GM19240 (cell line): ENCODE data around the gene ITGA3.

Experiments used
- DNase-seq: peaks from one replicate; pipeline ENCODE4 v3.0.0; 2011; ENCODE audit warnings: low spot score; ENCODE audit not compliant: insufficient read length

ITGA3 gene

DNA sequence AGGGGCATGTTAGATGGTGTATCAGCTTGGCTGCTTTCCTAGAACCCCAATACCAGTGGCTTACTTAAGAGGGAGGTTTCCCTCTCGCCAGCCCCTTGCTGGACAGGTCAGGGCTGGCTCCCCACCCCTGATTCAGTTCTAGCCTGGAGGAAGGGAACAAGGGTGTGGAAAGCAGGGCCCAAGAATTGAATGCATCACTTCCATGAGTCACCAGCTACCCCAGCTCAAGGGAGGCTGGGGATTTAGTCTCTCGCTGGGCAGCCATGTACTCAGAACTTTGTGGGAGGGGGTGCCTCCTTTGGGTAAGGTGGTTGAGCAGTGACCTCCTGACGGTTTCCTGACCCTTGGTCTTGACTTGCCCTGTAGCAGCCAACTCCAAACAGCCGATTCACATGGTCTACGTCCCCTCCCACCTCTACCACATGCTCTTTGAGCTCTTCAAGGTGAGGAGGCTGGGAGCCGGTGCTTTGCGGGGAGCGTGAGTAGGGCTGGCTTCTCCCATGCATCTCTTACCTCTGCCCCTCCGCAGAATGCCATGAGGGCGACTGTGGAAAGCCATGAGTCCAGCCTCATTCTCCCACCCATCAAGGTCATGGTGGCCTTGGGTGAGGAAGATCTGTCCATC is 52.0 kb downstream of the ITGA3 start:
- no peak for DNase-seq

DNA sequence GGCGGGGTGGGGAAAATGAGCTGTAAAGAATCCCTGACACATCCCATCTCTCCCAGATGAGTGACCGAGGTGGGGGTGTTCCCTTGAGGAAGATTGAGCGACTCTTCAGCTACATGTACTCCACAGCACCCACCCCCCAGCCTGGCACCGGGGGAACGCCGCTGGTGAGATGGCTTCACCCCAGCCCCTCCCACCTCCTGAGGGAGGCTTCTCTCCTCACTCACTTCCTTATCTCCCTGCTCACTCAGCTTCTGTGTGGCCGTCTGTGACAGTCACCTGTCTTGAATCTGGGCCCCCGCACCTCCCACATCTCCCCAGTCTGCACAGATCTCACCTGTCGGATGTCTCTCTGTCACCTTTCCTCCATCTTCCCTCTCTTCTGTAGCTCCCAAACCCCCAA is 52.6 kb downstream of the ITGA3 start:
- DNase-seq, result no peak

DNA sequence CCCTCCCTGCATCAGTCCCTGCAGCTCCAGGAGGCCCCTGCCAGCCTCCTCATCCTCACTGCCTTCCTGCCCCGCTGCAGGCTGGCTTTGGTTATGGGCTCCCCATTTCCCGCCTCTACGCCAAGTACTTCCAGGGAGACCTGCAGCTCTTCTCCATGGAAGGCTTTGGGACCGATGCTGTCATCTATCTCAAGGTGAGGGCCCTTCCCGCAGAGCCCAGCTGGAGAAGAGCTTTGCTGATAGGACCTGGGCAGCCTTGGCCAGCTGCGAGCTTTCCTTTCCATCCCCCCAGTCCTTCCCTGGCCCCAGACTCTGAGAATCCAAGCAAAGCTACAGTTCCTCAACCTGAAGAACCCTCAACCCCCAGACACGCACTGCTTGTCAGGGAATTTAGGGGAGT is 53.3 kb downstream of the ITGA3 start:
- DNase-seq, result no peak

DNA sequence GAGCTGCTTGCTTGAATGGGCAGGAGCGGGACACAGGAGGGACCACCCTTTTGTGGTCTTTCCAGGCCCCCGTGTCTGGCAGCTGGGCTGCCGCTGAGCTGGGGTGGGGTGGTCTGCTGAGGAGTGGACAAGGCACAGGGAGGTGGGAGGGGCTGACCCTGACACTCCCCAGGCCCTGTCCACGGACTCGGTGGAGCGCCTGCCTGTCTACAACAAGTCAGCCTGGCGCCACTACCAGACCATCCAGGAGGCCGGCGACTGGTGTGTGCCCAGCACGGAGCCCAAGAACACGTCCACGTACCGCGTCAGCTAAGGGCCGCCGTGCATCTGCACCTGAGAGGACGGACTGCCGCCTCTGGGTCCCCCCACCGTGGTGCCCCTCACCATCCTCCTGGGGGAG is 53.9 kb downstream of the ITGA3 start:
- no peak for DNase-seq

DNA sequence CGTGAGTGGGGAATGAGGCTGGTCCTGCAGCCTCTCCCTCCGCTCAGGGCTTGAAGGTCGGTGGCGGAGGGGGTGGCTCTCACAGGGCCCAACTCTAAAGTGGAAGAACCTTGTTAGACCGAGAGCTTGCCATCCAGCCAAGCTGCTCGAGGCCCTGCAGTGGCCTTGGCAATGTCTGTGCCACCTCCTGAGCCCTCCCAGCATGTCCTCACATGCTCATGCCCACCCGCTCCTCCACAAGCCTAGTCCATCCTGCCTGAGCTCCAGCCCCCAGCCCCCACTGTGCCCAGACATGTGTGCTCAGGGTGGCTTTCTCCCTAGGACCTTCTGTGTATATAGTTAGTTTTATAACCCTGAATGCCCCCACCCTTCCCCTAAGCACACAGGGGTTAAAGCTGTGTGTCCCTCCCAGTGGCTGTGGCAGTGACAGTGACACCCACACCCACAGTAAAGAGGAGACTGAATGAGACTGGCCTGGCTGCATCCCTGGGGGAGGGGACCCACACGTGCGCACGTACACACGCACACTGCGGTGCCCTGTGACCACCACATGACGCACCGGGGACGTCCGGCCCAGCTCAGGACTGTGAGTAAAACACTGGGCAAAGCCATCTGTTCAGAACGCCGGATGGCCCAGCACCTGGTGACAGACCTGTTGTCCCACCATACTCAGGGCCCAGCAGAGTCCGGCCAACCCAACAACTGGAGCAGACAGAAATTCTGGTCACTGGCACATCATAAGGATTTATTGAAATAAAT is 54.9 kb downstream of the ITGA3 start:
- no peak for DNase-seq

DNA sequence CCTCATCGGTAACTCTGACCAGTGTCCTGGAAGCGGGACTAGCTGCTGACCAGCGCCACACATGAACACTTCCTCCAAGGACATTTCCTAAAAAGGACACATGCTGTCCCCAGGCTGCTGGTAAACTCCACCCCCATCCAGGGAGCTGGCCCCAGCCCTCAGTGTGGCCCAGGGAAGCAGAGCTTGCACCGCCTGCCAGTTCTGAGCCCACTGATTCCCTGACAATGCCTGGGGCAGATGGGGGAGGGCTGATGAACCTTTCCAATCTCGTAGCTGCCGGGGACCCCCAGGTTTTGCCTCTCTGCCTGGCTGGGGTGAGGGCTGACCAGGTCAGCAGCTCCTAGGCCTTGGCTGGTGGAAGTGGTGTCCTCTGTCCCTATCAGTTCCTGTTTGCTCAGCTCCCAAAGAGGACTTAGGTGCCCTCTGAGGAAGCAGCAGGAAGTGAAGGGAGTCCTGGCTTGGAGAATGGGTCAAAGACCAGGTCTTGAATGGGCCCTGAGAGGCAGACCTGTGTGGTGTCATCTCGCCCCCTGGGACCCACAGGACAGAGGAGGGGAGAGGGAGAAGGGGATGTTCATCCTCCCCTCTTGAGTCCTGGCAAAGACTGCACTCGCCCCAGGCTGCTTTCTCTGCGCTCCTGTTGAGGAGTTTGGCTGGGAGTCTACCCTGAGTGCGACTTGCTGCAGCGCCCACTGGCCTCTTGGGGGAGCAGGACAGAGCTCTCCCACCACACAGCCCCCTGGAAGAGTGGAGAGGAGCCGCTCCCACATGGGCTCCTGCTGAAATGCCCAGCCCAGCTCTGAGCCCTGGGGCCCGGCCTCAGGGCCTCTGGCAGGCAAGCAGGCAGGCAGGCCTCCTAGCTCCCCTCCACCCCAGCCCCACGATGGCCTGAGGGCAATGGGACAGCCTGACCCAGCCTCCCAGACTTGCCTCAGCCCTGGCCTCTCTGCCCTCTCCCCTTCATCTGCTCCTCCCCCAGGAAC is 56.1 kb downstream of the ITGA3 start:
- DNase-seq, result no peak

DNA sequence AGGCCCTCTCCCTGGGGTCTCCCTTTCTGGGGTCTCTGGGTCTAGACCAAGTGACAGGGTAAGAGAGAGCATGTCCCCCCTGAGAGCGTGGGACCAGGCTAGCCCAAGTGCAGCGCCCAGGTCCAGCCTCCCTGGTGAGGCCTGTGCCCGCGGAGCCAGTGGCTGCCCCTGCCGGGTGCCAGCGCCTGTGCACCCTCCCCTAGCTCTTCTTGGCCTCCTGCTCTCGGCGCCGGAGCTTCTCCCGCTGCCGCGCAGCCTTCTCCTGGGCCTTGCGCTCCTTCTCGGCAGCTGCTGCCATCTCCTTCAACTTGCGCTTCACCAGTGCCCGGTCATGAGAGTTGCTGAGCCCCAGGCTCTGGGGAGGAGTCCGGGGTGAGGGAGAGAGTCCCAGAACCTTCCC is 56.8 kb downstream of the ITGA3 start:
- DNase-seq, result no peak

DNA sequence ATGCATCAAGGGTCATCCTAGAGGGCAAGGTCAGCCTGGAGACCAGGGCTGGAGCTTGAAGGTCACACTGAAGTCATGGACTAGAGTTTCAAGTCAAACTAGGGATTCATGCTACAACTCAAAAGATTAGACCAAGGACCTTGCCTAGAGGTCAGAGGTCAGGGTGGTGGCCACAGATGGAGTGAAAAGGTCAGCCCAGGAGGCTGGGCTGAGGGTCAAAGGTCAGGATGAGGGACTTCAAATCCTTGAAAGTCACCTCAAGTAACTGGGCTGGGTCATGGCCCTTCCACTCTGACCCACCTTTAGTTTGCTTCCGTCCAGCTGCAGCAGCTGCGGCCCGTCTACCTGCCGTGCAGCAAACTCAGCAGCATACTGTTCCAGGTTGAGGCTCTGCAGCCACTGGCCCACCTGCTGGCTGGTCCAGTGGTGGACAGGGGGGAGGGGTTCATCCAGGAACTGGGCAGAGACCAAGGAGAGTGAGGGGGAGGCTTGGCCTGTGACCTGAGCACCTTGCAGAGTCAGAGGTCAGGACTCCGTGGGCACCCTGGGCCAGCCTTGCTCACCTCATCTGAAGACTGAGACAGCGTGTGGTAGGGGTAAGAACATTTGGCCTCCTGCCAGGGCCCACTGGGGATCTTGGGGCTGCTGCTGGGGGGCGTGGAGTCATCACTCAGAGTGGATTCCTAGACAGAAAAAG is 57.9 kb downstream of the ITGA3 start:
- DNase-seq, result no peak

DNA sequence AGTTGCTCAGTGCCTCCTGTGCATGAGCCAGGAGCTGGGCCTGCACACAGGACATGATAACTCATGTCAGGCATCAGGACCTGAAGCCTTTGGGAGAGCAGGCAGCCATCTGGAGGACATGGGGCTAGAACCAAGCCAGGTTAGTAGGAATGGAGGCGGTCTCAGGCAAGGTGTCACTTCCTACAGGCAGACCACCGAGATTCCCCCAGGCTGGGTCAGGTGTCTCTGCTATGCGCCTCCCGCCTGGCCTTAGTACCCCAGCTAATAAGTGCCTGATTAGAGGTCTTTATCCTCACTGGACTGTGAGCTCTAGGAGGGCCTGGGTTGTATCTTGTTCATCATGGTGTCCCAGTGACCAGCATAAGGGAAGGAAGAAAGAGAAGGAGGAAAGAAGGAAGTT is 58.5 kb downstream of the ITGA3 start:
- no peak for DNase-seq

DNA sequence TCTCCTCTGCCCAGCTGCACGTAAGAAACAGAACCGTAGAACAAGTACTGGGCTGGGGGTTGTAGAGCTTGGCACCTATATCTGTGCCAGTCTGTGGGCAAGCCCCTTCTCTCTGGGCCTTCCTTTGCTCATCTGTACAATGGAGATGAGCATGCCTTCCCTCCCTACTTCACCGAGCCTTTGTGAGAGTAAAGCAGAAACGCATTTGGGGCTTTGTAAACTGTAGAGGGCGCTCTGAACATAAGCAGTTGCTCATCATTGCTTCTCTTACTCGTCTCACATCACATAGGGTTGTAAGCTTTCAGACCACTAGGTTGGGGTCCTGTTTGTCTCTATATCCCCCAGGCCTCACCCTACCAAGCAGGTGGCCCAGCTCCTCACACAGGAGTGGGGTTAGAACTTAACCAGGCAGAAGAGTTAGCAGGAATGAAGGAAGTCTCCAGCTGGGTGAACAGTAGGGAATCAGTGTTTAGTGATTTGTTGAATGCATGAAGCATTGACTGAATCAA is 59.0 kb downstream of the ITGA3 start:
- DNase-seq, result peak; percentile 35

DNA sequence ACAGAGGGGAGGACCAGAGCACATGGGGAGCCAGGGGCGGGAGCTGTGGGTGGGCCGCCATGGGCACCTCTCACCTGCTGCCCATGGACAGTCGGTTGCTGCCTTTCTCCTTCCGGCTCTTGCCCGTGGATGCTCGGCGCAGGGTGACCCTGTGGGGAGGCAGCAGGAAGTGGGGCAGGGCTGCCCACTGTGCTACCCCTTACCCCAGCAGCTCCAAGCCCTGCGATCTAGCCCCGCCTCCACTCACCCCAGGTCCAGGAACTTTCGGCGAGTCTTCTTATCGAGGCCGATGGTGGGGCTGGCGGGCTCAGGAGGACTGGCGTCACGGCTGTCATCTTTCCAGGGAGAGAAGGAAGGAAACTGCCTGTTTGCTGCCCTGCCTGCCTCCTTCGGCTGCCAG is 59.8 kb downstream of the ITGA3 start:
- DNase-seq, result no peak

DNA sequence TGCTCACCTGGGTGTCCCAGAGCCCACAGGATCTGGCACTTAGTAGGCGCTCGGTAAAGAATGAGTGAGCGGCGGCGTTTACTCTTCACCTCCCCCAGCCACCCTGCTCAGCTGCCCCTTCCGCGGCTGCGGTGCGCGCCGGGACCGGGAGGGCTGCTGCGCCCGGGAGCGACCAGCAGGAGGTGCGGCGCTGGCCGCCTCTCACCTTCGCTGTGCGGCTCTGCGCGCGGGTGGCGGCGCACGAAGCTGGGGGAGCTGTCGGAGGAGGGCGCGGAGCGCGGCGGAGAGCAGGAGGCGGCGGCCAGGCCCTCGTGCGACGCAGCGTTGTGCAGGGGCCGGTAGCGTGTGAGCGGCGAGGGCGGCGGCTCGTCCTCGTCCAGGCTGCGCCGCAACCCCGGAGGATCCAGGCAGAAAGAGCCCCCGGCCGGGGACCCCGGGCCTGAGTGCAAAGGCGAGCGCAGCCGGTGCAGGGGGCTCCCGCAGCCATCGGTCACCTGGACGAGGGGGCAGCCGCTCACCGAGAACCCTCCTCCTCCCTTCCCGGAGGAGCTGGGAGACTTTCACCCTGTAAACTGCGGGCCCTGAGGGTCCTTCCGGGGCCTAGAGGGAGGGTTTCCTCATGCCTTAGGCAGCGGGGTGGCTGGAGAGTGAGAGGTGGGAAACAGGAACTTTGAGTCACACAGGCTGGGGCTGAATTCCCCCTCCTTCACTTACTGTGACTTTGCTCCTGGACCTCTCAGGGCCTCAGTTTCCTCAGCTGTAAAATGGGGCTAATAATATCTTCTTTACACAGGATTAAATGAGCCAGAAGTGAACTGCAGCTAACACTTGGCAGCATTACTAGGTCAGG is 61.5 kb downstream of the ITGA3 start:
- peak; percentile 57 for DNase-seq

DNA sequence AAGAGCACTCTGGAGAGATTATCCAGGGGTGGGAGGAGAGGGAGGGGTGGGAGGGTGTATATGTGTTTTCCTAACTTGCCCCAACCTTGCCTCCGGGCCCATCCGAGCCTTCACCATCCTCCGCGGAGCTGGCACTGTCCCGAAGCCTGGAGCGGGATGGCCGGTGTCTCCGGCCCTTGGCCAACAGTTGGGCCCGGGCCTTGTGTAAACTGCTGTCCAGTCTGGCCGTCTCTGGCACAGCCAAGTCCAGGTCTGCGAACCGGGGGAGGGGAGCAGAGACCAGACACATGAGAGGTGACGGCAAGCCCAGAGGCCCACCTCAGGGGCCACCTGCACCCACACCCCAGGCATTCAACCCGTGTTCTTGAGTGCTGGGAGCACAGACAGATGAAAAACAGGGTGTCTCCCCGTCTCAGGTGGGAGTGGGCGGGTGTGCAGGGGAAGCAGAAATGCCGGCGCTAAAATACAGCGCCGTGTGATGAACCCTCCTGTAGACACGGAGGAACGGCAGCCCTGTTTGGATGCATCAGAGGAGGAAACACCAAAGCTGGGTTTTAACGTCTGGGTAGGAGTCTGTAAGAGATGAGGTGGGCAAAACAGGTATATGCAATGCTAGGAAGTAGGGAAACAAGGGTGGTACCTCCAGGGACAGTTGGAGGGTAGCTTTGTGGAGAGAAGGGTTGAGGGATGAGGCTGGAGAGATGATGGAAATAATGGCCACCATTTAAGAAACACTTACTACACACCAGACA is 62.3 kb downstream of the ITGA3 start:
- DNase-seq, result no peak

DNA sequence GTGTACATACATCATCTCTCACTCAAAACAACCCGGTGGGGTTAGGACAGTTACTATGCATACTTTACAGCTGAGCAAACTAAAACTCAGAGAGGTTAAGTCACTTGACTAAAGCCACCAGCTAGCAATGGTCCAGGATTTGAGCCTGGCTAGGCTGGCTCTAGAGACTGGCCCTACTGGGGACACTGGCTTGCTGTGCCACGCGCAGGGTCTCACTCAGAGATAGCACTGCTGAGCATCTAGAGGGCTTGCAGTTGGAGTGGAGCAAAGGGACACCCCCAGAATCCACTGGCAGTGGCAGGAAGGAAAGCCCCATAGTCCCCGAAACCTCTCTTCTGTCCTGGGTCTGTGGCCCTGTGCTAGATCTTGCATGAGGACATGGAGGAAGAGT is 62.9 kb downstream of the ITGA3 start:
- DNase-seq, result no peak

DNA sequence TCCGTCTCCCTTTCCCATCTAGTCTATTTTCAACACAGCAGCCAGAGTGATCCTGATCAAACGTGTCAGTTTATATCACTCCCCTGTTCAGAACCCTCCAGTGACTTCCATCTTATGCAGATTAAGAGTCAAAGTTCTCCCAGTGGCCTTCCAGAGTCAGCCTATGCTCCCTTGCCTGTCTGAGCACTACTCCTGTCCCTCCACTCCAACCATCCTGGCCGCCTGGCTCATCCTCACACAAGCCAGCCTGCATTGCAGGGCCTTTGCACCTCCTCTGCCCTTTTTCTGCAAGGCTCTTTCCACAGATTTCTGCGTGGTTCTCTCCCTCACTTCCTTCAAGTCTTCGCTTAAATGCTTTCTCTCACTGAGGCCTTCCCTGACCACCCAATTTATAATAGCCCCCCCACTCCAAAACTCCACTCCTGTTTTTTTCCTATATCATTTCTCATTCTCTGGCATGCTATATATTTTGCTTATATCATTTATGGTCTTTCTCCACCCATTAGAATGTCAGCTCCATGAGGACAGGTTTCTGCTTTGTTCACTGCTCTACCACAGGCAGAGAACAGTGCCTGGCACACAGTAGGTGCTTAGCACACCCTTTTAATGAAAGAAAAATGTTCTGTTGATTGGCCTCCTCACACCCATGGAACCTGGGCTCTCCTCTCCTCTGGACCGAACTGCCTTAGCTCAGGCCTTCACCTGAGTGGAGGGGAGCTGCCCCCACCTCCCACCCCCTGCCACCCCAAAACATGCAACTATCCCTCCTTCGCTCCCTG is 64.8 kb downstream of the ITGA3 start:
- no peak for DNase-seq

DNA sequence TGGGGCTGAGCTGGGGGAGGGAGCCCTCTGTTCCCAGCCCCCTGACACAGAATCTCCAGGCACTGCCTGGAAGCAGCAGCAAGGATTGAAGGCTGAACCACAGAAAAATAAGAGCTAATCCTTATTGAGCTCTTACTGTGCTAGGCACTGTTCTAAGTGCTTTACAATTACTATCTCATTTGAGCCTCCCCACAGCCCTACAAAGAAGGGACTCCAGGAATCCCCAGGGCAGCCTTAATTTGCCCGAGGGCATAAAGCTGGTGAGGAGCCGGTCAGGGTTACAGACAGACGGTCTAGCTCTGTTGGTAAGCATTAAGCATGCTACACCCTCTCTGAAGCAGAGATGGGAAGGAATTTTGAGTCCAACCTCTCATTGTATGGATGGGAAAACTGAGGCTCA is 67.0 kb downstream of the ITGA3 start:
- no peak for DNase-seq

DNA sequence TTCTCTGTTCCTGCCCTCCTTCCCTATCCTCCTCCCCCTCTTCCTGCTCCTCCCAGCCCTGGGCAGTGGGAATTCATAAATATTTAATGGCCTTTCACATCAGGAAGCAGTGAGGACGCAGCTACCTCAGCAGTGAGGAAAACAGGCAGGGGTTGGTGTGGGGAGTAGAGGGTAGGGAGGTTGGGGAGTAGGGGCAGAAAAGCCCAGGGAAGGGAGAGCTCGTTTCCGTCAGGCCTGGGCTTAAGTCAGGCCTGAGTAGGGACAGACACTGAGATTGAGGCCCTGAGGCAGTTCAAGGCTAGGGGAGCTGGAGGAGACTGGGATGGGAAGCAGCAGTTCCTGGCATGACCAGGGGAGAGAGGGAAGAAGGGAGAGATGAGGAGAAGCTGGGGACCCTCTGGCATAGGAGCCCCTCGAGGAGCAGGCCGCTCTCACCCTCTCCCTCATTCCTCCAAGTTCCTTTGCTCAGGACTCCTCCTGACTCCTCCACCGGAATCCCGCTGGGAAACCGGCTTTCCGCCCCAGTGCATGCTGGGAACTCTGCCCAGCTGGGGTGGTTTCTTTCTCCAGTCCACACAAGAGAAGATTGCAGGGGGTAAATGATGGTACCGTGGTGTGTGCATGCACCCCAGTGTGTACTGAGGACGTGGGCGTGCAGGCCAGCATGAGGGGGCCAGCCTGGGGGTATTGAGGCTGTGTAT is 67.9 kb downstream of the ITGA3 start:
- DNase-seq, result no peak

DNA sequence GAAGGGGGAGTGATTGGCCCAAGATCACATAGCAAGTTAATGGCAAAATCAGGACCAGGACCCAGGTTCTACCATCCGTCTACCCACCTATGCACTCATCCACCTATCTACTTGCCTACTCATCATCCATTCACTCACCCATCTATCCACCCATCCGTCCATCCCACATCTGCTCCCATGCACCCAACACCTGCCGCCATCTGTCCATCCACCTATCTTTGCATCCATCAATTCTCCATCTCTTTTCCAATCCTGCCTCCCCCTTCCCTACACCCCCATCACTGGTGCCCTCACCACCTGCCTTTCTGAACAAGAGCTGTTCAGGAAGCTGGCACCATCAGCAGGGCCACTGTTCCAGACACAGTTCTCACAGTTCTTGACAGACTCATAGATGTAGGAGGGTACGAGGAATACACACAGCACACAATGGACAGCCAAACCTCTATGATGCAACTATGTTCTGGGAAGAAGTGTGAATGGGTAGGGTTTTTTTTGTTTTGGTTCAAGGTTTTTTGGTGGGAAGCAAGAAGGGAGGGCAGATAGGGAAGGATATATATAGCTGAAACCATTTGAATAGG is 69.6 kb downstream of the ITGA3 start:
- no peak for DNase-seq
